Muscle layer of duodenum (tissue), 2 donors: ENCODE results near the gene C2CD4C.
"Not testable (repeated sequence)": the region's sequence is repeated elsewhere in the genome, so short reads cannot be mapped to it uniquely, and the experiment has no call there.

Experiments
- H3K27ac ChIP-seq: one replicate; pipeline ENCODE4 v1.7.0; 2013; ENCODE audit warnings: mild to moderate bottlenecking, low read length
- H3K27me3 ChIP-seq: one replicate; pipeline ENCODE4 v1.7.0; 2013; ENCODE audit warnings: low read depth, mild to moderate bottlenecking, control low read depth, low read length
- H3K36me3 ChIP-seq, 2 donors: one replicate each; pipeline ENCODE4 v1.7.0; 2013; ENCODE audit warnings: low read length in 2 of 2, control low read depth in 1 of 2, mild to moderate bottlenecking in 1 of 2; ENCODE audit not compliant: insufficient read depth in 2 of 2, control insufficient read depth in 1 of 2
- H3K4me1 ChIP-seq, 2 donors: one replicate each; pipeline ENCODE4 v1.7.0; 2013; ENCODE audit warnings: low read length in 2 of 2, mild to moderate bottlenecking in 2 of 2, control low read depth in 1 of 2, moderate library complexity in 1 of 2; ENCODE audit not compliant: insufficient read depth in 2 of 2, control insufficient read depth in 1 of 2
- H3K4me3 ChIP-seq, 2 donors: one replicate each; pipeline ENCODE4 v1.7.0; 2013; ENCODE audit warnings: low read length in 2 of 2, low read depth in 1 of 2, mild to moderate bottlenecking in 1 of 2
- H3K9me3 ChIP-seq, 2 donors: one replicate each; pipeline ENCODE4 v1.7.0; 2013; ENCODE audit warnings: low read length in 2 of 2, control low read depth in 1 of 2, mild to moderate bottlenecking in 1 of 2; ENCODE audit not compliant: control insufficient read depth in 1 of 2
- donor health status: healthy.

C2CD4C gene, protein sequence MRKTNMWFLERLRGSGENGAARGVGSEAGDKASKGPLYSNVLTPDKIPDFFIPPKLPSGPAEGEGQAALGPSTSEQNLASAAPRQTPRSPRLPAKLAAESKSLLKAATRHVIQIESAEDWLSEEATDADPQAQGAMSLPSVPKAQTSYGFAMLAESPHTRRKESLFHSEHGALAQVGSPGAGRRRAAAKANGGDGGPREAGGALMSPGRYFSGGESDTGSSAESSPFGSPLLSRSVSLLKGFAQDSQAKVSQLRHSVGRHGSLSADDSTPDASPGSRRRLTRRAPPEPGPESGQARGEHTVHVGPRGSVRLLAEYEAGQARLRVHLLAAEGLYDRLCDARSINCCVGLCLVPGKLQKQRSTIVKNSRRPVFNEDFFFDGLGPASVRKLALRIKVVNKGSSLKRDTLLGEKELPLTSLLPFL

DNA sequence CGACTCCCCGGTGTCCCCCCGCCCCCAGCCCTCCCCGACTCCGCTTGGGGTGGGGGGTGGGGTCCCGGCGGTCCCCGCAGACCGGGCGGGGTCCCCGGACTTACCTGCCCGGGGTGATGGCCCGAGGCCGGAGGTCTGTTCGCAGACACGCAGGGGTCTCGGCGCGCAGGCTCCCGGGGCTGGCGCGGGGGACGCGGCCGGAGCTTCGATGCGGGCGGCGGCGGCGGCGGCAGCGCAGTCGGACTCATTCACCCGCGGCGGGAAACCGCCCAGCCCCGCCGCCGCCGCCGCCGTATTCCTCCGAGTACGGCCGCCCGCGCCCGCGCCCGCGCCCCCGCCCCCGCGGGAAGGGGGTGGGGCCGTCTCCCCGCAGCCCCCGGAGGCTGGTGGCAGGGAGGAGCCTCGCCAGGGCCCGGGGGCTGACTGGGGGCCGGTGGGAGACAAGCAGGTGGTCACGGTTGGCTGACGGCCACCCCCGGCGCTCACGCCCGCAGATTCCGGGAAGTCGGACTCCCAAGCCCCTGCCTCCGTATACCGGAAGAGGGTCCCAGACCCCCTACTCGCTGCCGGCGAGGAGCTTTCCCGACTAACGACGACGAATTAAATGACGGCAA, at the start of gene C2CD4C:
Gene C2CD4C (minus strand): TSS at position 246 of the 614 bp plus-strand sequence. CDS start 786 bp downstream, outside the sequence.
- peaks cover 0 to 18% of the 10 kb centered on the region in 2 donors for H3K4me1 ChIP-seq
- no peak within 1 kb of the TSS for H3K27ac ChIP-seq
- no peaks in the 10 kb centered on the region for H3K36me3 ChIP-seq
- peaks cover 14% of the 10 kb centered on the region for H3K27me3 ChIP-seq
- H3K9me3 ChIP-seq = no peaks in the 10 kb centered on the region
- H3K4me3 ChIP-seq = peak within 1 kb of the TSS in 1 of 2 donors; percentile 57

DNA sequence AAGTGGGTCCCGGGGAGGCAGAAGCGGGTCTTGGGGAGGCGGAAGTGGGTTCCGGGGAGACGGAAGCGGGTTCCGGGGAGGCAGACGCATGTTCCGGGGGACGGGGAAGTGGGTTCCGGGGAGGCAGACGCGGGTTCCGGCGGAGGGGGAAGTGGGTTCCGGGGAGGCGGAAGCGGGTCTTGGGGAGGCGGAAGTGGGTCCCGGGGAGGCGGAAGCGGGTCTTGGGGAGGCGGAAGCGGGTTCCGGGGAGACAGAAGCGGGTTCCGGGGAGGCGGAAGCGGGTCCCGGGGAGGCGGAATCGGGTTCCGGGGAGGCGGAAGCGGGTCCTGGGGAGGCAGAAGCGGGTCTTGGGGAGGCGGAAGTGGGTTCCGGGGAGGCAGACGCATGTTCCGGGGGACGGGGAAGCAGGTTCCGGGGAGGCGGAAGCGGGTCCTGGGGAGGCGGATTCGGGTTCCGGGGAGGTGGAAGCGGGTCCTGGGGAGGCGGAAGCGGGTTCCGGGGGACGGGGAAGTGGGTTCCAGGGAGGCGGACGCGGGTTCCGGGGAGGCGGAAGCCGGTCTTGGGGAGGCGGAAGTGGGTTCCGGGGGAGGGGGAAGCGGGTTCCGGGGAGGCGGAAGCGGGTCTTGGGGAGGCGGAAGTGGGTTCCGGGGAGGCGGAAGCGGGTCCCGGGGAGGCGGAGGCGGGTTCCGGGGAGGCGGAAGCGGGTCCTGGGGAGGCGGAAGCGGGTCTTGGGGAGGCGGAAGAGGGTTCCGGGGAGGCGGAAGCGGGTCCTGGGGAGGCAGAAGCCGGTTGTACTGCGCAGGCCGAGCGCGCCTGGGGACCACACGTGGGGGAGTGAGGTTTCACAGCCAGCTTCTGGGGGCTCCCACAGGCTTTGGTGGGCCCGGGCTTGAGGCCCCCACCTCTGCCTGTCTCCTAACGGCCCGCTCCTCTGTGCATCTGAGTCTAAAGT, 49.4 kb upstream of the C2CD4C start:
- no peak overlapping the region for H3K27ac ChIP-seq
- H3K9me3 ChIP-seq = no peaks in the 10 kb centered on the region
- no peaks in the 10 kb centered on the region for H3K27me3 ChIP-seq
- no peak overlapping the region for H3K4me3 ChIP-seq
- peaks cover 0 to 21% of the 10 kb centered on the region in 2 donors for H3K4me1 ChIP-seq
- peaks cover 0 to 5% of the 10 kb centered on the region in 2 donors for H3K36me3 ChIP-seq

DNA sequence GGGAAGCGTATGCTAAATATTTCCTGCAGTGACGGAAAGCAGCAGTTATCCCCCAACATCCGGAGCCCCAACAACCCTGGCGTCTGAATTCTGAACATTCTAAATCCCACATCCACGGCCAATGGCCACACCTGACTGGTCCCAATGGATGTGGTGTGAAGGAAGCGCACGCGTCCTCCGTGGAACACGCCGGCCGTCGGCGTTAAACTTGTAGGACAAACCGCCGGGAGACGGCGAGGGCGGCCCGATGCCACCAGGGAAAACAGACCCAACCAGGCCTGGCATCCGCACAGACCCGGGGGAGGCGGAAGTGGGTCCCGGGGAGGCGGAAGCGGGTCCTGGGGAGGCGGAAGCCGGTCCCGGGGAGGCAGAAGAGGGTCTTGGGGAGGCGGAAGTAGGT, 48.7 kb upstream of the C2CD4C start:
- H3K4me3 ChIP-seq = no peak overlapping the region
- peaks cover 0 to 5% of the 10 kb centered on the region in 2 donors for H3K36me3 ChIP-seq
- H3K27ac ChIP-seq = no peak overlapping the region
- no peaks in the 10 kb centered on the region for H3K9me3 ChIP-seq
- peaks cover 0 to 21% of the 10 kb centered on the region in 2 donors for H3K4me1 ChIP-seq
- H3K27me3 ChIP-seq = no peaks in the 10 kb centered on the region

DNA sequence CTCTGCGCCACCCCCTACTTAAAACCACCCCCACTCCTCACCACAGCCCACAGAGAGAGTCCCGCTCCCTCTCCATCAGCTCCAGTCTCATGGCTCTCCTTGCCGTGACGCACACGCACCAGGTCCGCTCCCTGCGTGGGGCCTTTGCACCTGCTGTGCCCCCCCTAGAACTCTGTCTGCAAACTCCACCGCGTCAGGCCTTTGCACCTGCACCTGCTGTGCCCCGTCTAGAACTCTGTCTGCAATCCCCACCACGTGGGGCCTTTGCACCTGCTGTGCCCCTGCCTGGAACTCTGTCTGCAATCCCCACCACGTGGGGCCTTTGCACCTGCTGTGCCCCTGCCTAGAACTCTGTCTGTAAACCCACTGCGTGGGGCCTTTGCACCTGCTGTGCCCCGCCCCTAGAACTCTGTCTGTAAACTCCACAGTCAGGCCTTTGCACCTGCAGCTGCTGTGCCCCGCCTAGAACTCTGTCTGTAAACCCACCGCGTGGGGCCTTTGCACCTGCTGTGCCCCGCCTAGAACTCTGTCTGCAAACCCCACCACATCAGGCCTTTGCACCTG, 47.7 kb upstream of the C2CD4C start:
- Histone ChIP-seq H3K9me3 (no peaks in the 10 kb centered on the region), H3K27ac (no peak overlapping the region), H3K27me3 (no peaks in the 10 kb centered on the region), H3K4me3 (no peak overlapping the region), H3K4me1 (peaks cover 0 to 16% of the 10 kb centered on the region in 2 donors), H3K36me3 (peaks cover 0 to 8% of the 10 kb centered on the region in 2 donors)

DNA sequence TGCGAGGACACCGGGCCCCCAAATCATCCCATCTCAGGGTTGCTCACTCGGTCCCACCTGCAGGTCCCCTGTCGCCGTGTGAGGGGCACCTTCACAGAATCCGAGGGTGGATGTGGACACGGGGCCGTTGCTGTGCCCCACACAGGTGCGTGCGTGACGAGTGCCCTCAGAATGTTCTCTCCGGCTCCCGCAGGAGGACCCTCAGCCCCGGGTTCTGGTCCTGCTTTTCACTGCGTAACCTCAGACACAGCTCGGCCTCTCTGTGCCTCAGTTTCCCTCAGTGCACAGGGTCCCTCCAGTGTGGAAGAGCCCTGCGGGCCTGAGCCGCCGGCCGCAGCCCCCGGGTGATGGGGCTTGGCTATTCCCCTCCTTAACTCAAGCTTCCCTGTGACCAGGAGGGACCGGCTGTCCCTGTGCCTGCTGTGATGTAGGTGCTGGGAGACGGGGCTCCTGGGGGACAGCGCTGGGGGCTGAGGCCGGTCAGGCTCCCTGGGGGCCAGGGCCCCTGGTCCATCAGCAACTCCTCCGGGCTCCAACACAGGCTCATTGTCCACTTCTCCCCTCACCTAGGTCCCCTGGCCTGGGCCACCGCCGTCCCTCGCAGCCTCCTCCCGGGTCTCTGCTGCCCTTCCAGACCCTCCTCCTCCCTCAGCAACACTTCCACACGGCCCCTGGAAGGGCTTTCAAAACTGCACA, 47.1 kb upstream of the C2CD4C start:
- H3K4me1 ChIP-seq = peaks cover 0 to 14% of the 10 kb centered on the region in 2 donors
- no peaks in the 10 kb centered on the region for H3K27me3 ChIP-seq
- H3K36me3 ChIP-seq = peaks cover 0 to 8% of the 10 kb centered on the region in 2 donors
- H3K27ac ChIP-seq = no peak overlapping the region
- H3K4me3 ChIP-seq = no peak overlapping the region
- H3K9me3 ChIP-seq = no peaks in the 10 kb centered on the region

DNA sequence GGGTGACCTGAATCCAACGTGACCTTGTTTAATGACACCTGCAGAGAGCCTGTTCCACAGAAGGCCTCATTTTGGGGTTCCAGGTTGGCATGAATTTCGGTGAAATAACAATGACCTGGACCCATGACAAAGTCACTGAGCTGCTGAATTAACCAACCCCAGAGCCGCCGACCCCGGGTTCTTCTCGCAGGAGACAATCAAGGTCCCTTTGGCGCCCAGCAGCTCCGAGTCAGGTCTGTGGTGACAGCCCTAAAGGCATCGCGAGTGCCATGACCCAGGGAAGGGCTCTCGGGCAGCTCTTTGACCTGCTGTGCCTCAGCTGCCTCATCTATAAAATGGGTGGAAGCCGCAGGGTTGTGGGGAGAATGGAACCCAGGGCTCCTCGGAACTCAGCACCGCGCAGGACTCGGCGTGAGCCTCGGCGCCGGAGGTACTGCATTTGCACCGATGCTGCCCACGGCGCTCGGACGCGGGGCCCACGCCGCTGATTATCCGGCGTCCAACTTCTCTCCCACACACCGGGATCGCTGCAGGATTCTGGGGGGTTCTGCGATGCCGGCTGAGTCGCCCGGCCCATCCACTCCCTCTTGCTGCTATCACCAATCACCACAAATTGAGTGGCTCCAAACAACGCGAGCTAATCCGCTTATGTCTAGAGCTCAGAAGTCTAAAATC, 46.2 kb upstream of the C2CD4C start:
- peaks cover 0 to 14% of the 10 kb centered on the region in 2 donors for H3K4me1 ChIP-seq
- no peaks in the 10 kb centered on the region for H3K9me3 ChIP-seq
- H3K36me3 ChIP-seq = peaks cover 0 to 8% of the 10 kb centered on the region in 2 donors
- no peaks in the 10 kb centered on the region for H3K27me3 ChIP-seq
- no peak overlapping the region for H3K27ac ChIP-seq
- no peak overlapping the region for H3K4me3 ChIP-seq

DNA sequence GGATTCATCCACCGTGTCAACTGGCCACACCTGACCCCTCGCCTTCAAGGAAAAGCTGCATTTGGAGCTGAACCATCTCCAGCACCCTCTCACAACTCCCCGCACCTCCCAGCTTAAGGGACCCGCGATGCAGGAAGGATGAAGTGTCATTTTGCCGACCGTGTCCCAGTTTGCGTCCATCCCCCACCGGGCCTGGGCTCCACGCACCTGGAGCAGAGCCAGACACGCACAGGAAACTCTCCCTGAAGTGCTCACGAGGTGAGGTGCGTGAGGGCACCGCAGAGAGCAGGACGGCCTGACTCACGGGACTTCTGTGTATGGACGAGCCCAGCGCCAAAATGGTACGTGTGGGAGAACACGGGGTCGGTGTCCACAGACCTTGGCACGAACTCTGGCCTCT, 44.7 kb upstream of the C2CD4C start:
- H3K9me3 ChIP-seq = no peaks in the 10 kb centered on the region
- peaks cover 0 to 8% of the 10 kb centered on the region in 2 donors for H3K36me3 ChIP-seq
- no peak overlapping the region for H3K4me3 ChIP-seq
- H3K27me3 ChIP-seq = no peaks in the 10 kb centered on the region
- no peak overlapping the region for H3K27ac ChIP-seq
- H3K4me1 ChIP-seq = peaks cover 0 to 2% of the 10 kb centered on the region in 2 donors

DNA sequence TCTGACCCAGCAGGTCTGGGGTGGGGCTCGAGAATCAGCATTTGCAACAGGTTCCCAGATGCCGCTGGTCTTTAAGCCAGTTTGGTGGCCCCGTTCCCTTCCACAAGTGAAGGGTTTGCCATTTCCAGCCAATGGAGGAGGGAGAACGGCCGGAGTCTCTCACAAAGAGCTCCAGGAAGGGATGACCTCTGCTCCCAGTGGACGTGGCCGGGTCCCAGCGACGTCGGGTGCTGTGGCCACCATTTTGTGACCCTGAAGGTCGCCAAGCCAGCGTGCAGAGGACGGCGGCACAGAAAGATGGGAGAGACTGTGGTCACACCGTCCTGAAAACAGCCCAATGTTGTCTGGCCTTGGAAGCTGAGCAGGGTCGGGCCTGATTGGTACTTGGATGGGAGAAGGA, 43.9 kb upstream of the C2CD4C start:
- Histone ChIP-seq H3K27me3 (no peaks in the 10 kb centered on the region), H3K36me3 (peaks cover 0 to 8% of the 10 kb centered on the region in 2 donors), H3K27ac (no peak overlapping the region), H3K4me1 (peaks cover 0 to 7% of the 10 kb centered on the region in 2 donors), H3K9me3 (no peaks in the 10 kb centered on the region), H3K4me3 (no peak overlapping the region)

DNA sequence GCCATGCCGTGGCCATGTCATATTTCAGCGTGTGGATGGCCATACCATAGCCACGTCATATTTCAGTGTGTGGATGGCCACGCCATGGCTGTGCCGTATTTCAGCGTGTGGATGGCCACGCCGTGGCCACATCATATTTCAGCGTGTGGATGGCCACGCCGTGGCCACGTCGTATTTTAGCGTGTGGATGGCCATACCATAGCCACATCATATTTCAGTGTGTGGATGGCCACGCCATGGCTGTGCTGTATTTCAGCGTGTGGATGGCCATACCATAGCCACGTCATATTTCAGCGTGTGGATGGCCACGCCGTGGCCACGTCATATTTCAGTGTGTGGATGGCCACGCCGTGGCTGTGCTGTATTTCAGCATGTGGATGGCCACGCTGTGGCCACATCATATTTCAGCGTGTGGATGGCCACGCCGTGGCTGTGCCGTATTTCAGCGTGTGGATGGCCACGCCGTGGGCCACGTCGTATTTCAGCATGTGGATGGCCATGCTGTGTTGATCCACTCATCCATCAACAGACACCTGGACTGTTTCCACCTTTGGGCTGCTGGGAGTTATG, 42.0 kb upstream of the C2CD4C start:
- H3K27me3 ChIP-seq, H3K27ac ChIP-seq, H3K4me3 ChIP-seq, H3K9me3 ChIP-seq, H3K36me3 ChIP-seq: not testable (repeated sequence)
- peaks cover 0 to 12% of the 10 kb centered on the region in 2 donors for H3K4me1 ChIP-seq

DNA sequence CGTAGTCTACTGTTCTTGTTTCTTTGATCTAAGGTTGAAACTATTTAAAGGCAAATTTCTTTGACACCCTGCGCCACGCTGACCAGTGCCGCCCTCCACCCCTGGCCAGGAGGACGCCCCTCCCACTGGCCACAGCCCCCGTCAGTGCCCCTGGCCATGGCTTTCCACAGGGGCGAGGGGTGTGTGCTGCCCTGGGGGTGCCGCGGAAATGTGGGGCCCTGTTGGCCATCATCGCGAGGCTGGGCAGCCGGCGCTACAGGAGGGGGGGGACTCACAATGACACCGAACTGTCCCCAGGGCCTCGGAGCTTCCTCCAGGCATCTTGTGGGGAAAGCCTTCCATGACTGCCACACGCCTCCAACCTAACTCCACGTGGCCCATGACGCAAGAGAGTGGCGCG, 41.0 kb upstream of the C2CD4C start:
- H3K27ac ChIP-seq = no peak overlapping the region
- peaks cover 0 to 8% of the 10 kb centered on the region in 2 donors for H3K36me3 ChIP-seq
- H3K4me3 ChIP-seq = no peak overlapping the region
- H3K27me3 ChIP-seq = no peaks in the 10 kb centered on the region
- no peaks in the 10 kb centered on the region for H3K9me3 ChIP-seq
- peaks cover 0 to 12% of the 10 kb centered on the region in 2 donors for H3K4me1 ChIP-seq
